GM12892 (cell line): ENCODE measurements around the gene STAM2.

Experiments
- POLR2A ChIP-seq: IDR thresholded peaks from 2 replicates; pipeline ENCODE4 v1.6.1; 2011; ENCODE audit warnings: low read depth, low read length, control low read depth
- POLR2AphosphoS5 ChIP-seq: IDR thresholded peaks from 2 replicates; pipeline ENCODE4 v1.6.1; 2011; ENCODE audit warnings: low read depth, low read length, control low read depth
- TAF1 ChIP-seq: IDR thresholded peaks from 2 replicates; pipeline ENCODE4 v1.6.1; 2011; ENCODE audit warnings: low read depth, mild to moderate bottlenecking, control low read depth, low read length, borderline replicate concordance

DNA sequence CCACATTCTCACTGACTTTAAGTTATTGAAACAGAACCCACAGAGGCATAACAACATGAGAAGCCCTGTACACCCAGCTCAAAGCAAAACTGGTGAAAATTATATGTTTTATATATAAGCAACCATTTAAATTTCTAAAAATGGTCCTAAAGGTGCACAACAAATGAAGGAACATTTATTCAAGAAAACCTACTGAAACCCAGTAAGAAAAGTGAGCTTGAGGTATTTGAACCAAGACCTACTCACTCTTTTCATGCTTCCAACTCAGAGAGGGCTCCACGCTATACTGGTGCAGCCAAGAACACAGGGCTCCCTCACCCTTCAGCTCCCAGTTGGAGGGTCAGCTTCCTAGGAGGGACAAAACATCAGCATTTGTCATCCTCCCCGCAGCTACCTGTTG lies 74.6 kb downstream of the STAM2 start:
- TF ChIP-seq POLR2A = no peak
- no peak for TF ChIP-seq POLR2AphosphoS5
- no peak for TF ChIP-seq TAF1
